ENCODE results near the gene MOCS1.
"Not testable (repeated sequence)": the region's sequence is repeated elsewhere in the genome, so short reads cannot be mapped to it uniquely, and the experiment has no call there.

MOCS1 gene

DNA sequence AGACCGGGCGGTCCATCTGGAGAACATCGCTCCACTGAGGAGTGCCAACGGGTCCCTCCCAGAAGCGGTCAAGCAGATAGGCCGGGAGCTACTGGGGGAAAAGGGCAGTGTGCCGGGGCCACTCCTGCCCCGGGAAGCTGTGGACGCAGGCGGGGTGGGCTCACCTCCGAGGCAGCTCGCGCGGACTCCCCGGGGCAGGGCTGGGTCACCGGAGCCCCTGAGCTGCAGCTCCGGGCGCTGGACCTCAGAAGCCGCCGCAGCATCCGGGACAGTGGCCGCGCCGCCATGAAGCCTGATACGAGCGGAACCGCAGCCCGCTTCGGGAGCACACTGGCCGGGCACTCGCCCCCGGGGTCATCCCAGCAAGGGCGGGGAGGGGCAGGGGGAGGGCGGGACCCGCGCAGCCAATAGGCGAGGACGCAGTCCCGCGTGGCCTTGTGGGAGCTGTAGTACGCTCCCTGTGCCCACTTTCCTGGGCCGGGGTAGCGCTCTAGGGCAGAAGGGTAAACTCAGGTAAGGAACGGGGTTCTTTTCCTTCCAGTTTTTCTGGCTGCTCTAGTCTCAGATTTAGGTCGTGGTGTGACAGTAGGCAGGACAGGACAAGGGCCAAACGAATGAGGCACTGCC lies at the start of gene MOCS1:
MOCS1 (minus strand) TSS at position 332 of the 627 bp plus-strand sequence; CDS start at position 287, 45 bp downstream.
- peak within 1 kb of the TSS; percentile 59 for H3K27ac Mint-ChIP-seq

DNA sequence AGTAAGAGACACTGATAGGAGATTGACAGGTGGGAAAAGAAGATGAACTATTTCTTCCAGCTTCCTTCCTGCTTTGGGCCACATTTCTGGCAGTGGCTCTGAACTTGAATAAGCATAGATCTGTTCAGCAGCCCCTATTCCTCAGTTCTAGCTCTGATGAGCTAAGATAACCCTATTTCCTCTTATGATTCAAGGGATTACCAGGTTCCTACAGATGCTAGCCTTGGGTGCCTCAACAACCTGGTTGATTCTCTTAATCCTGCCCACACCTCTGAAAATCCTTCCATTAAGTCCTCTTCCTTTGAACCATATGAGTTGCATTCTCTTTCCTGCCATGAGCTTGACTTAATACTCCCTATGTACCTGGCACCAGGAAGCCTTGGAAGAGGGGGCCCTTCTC lies 49.8 kb upstream of the MOCS1 start:
- Mint-ChIP-seq H3K4me1 (no peaks in the 10 kb centered on the region), H3K36me3 (no peaks in the 10 kb centered on the region), H3K27ac (no peak overlapping the region), H3K4me3 (no peak overlapping the region), H3K9me3 (no peaks in the 10 kb centered on the region), H3K27me3 (peaks cover 9% of the 10 kb centered on the region)

More for the DNA sequence above, at the start of gene MOCS1:
- H3K9me3 Mint-ChIP-seq, result no peaks in the 10 kb centered on the region
- peak within 1 kb of the TSS; percentile 83 for H3K4me3 Mint-ChIP-seq
- H3K27me3 Mint-ChIP-seq, result peaks cover 3% of the 10 kb centered on the region
- H3K4me1 Mint-ChIP-seq, result peaks cover 36% of the 10 kb centered on the region
- no peaks in the 10 kb centered on the region for H3K36me3 Mint-ChIP-seq

DNA sequence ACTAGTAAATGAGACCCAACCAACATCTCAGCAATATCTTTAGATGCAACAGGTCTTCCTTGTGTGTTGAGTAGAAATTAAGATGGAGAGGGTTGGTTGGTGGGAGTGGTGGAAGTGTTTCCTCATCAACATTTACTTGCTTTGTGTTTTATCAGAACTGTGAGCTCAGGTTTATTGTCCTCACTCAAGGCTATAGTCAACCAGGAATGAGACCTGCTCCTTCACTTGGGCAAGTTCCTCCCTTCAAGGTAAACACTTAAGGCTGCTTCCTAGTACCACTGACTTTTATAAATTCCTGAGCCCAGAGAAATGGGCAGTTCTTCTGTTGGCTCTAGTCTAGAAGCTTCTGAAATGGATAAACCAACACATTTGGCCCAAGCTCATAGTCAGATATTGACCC lies 48.9 kb upstream of the MOCS1 start:
- H3K4me3 Mint-ChIP-seq, result no peak overlapping the region
- no peak overlapping the region for H3K27ac Mint-ChIP-seq
- H3K9me3 Mint-ChIP-seq, result no peaks in the 10 kb centered on the region
- no peaks in the 10 kb centered on the region for H3K36me3 Mint-ChIP-seq
- H3K27me3 Mint-ChIP-seq, result peaks cover 9% of the 10 kb centered on the region
- no peaks in the 10 kb centered on the region for H3K4me1 Mint-ChIP-seq

DNA sequence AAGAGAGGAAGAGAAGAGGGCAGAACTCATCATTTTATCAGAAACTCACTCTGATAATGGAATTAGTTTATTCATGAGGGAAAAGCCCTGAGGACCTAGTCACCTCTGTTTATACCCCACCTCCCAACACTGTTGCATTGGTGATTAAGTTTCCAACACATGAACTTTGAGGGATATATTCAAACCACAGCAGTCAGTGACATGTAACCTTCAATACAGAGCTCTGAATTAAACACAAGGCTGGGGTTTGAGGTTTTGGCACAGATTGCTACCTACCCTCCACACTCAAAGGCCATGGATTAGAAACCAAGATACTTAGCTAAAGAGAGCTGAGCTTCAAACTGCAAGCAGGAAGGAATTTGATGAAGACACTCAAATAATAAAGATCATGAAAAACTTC lies 48.5 kb upstream of the MOCS1 start:
- Mint-ChIP-seq H3K36me3 (no peaks in the 10 kb centered on the region), H3K27me3 (peaks cover 9% of the 10 kb centered on the region)

DNA sequence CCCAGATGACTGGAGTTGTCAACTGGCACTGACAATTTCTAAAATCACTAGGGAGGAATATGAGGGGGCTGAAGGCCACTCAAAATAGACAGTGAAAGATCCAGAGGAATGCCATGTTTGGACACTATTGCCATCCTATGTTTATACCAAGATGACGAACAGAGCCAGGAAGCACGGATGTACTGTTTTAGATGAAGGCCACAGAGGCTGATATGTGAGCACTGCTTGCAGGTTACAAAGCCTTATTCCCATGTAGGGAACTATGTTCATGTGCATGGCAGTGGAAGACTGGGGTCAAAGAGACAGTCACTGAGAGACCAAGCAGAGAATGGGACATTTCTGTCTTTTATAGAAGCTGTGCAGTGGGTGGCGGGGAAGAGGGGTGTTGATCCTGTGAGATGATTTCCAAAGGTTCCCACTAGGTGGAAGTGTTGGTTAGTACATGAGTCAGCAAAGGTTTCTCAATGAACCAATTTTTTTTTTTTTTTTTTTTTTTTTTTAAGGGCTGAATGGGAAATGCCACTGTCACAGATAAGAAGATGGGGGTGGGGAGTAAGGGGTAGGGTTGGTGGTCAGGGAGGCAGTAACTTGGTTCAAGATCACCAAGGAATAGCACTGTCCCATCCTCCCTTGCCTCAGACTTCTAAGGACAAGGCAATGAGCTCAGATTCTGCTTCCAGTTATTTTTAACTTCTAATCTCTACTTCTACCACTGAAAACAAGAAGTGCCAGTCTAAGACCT lies 46.7 kb upstream of the MOCS1 start:
- H3K27me3 Mint-ChIP-seq, result peaks cover 14% of the 10 kb centered on the region
- H3K9me3 Mint-ChIP-seq, result no peaks in the 10 kb centered on the region
- H3K4me3 Mint-ChIP-seq, result no peak overlapping the region
- no peak overlapping the region for H3K27ac Mint-ChIP-seq
- H3K36me3 Mint-ChIP-seq, result no peaks in the 10 kb centered on the region
- H3K4me1 Mint-ChIP-seq, result no peaks in the 10 kb centered on the region

More for the DNA sequence above, 48.5 kb upstream of the MOCS1 start:
- Mint-ChIP-seq H3K4me3 (no peak overlapping the region), H3K27ac (no peak overlapping the region), H3K4me1 (no peaks in the 10 kb centered on the region), H3K9me3 (no peaks in the 10 kb centered on the region)

DNA sequence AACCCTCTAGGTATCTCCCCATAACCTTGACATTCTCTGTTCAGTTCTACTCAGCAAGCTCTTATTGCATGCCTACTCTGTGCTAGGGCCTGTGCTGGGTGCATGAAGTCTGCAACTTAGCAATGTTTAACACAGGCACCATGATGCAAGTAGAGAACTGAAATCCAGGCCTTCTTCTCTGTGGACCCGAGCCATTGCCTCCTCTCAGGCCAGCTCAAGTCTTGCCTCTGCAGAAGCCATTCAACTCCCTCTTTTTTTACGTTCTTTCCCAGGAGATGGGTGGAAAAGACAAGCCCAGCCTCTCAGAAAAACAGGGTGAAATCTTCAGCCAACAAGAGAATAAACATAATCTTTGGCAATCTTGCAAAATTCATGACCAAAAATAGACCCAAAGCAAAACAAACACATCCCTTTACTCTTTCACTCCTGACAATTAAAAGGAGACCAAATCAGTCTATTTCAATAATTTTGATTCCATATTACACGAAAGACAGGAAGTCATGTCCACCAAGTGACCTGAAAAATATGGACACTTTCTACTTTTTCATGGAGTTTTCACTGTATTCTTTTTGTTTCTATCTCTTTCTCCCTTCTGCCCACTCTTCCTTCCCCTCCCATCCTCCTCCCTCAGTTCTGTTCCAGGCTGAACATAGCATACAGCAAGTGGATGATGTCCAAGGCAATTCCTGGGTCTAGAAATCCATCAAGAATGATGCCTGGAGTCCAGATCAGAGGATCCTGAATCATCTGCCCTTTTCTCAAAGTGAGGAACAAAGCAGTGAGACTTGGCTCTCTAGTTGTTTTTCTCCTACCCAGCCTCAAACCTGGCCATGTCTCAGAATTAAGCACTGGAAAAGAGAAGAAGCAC lies 45.4 kb upstream of the MOCS1 start:
- no peak overlapping the region for H3K27ac Mint-ChIP-seq
- no peaks in the 10 kb centered on the region for H3K36me3 Mint-ChIP-seq
- H3K27me3 Mint-ChIP-seq, result peaks cover 11% of the 10 kb centered on the region
- H3K4me3 Mint-ChIP-seq, result no peak overlapping the region
- no peaks in the 10 kb centered on the region for H3K9me3 Mint-ChIP-seq
- H3K4me1 Mint-ChIP-seq, result no peaks in the 10 kb centered on the region

DNA sequence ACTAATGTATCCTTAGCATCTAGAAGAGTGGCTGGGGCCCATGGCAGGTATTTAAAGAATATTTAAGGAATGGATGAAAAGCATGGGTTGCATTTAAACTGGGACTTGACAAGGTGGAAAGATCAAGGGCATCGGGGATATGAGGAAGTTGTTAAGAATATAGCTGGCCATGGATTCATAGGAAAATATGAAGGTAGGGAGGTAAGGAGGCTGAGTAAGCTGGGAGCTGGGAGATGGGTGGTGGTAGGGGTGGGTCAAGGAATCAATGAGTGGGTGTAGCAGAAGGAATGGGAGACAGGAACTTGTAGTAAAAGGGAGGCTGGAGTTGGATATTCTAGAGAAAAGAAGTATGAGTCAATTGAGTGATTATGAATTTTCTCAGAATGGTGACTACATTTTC lies 44.0 kb upstream of the MOCS1 start:
- no peaks in the 10 kb centered on the region for H3K4me1 Mint-ChIP-seq
- no peak overlapping the region for H3K27ac Mint-ChIP-seq
- no peaks in the 10 kb centered on the region for H3K36me3 Mint-ChIP-seq

DNA sequence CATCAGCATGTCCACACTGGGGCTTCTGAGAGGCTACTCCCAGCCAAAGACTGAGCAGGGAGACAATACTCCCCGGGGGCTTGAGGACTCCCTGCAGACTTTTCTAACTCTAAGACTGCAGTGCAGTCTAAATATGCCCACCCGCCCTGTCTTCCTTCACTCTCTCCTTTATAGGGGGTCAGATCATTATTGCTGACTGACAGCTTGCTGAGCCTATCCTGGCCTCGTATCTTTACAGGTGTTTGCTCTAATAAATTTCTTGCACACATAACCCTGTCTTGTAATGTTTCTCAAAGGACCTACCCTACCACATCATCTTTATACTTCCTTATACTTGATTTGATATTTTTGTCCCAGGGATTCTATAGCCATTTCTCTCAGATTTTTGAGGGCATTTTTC lies 39.4 kb upstream of the MOCS1 start:
- Mint-ChIP-seq H3K27me3 (peaks cover 6% of the 10 kb centered on the region), H3K27ac (no peak overlapping the region), H3K4me1 (no peaks in the 10 kb centered on the region), H3K4me3 (no peak overlapping the region), H3K36me3 (no peaks in the 10 kb centered on the region), H3K9me3 (no peaks in the 10 kb centered on the region)

More for the DNA sequence above, 44.0 kb upstream of the MOCS1 start:
- Mint-ChIP-seq H3K27me3 (peaks cover 12% of the 10 kb centered on the region), H3K4me3 (no peak overlapping the region), H3K9me3 (no peaks in the 10 kb centered on the region)

DNA sequence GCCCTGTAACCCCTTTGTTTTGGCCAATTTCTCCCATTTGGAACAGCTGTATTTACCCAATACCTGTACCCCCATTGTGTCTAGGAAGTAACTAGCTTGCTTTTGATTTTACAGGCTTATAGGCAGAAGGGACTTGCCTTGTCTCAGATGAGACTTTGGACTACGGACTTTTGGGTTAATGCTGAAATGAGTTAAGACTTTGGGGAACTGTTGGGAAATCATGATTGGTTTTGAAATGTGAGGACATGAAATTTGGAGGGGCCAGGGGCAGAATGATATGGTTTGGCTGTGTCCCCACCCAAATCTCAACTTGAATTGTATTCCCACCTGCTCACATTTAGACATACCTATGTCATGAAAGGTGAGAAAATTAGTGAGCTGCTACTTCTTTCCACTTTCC lies 38.5 kb upstream of the MOCS1 start:
- not testable (repeated sequence) for H3K36me3 Mint-ChIP-seq, H3K27me3 Mint-ChIP-seq, H3K27ac Mint-ChIP-seq, H3K4me3 Mint-ChIP-seq, H3K4me1 Mint-ChIP-seq, H3K9me3 Mint-ChIP-seq

DNA sequence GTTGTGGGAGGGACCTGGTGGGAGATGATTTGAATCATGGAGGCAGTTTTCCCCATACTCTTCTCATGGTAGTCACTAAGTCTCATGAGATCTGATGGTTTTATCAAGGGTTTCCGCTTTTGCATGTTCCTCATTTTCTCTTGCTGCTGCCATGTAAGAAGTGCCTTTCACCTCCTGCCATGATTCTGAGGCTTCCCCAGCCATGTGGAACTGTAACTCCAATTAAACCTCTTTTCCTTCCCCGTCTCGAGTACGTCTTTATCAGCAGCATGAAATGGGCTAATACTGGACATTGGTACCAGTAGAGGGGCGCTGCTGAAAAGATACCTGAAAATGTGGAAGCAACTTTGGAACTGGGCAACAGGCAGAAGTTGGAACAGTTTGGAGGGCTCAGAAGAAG lies 36.9 kb upstream of the MOCS1 start:
- not testable (repeated sequence) for H3K4me1 Mint-ChIP-seq, H3K4me3 Mint-ChIP-seq, H3K27ac Mint-ChIP-seq, H3K9me3 Mint-ChIP-seq, H3K36me3 Mint-ChIP-seq, H3K27me3 Mint-ChIP-seq

DNA sequence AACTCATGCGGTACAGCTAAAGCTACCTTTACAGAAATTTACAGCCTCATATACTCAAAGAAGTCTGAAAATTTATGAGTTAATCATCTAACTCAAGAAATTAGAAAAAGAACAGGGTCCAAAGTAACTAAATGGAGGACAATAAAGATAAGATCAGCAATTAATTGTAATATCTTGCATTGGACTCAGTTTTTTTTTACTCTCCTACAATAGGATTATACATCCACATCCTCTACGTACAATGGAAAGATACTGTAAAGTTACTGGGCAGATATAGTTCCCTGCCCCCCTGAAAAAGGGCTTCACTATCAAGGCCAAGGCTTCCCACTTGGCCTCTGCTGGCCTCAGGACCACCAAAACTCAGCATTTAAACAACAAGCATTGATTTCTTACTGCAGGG lies 31.5 kb upstream of the MOCS1 start:
- H3K27me3 Mint-ChIP-seq, result peaks cover 17% of the 10 kb centered on the region
- H3K4me1 Mint-ChIP-seq, result no peaks in the 10 kb centered on the region
- no peak overlapping the region for H3K4me3 Mint-ChIP-seq
- no peak overlapping the region for H3K27ac Mint-ChIP-seq
- H3K36me3 Mint-ChIP-seq, result no peaks in the 10 kb centered on the region
- H3K9me3 Mint-ChIP-seq, result no peaks in the 10 kb centered on the region

DNA sequence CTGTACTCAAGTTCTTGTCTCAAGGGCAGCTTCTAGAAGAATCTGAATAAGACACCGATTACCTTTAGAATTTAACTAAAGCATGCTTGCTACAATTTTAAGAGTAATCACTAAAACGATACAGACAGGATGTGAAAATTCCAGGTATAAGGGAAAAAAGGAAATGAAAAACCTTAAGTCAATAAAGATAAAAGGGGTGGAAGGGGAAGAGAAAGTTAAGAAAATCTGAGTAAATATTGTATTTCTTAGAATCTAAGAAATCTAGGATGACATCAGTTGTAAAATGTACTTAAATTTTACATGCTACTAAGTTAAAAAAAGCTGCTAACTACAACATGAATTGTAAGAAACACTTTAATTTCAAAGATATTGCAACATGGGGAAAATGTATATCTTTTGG lies 30.3 kb upstream of the MOCS1 start:
- Mint-ChIP-seq H3K4me1 (no peaks in the 10 kb centered on the region), H3K4me3 (no peak overlapping the region), H3K27ac (no peak overlapping the region), H3K27me3 (peaks cover 17% of the 10 kb centered on the region), H3K36me3 (no peaks in the 10 kb centered on the region), H3K9me3 (no peaks in the 10 kb centered on the region)

DNA sequence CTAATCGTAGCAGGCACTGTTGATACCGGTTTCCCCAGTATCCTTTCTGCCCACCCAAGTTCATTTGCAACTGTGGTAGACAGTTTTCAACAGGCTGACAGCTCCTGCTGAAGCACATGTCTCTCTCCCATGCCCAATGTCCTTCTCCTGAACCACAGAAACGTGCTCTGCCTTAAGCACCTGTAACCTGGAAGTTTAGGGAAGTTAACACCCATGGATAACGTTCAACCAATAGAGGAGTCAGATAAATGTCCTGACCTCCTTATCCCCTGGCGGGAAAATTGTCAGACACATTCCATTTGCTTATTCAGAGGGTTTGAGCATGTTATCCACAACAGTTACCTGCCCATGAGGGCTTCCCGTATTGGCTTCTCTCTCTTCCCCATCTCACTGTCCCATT lies 29.8 kb upstream of the MOCS1 start:
- H3K27me3 Mint-ChIP-seq, result peaks cover 17% of the 10 kb centered on the region
- H3K4me3 Mint-ChIP-seq, result no peak overlapping the region
- H3K9me3 Mint-ChIP-seq, result no peaks in the 10 kb centered on the region
- H3K36me3 Mint-ChIP-seq, result no peaks in the 10 kb centered on the region
- no peak overlapping the region for H3K27ac Mint-ChIP-seq
- no peaks in the 10 kb centered on the region for H3K4me1 Mint-ChIP-seq

DNA sequence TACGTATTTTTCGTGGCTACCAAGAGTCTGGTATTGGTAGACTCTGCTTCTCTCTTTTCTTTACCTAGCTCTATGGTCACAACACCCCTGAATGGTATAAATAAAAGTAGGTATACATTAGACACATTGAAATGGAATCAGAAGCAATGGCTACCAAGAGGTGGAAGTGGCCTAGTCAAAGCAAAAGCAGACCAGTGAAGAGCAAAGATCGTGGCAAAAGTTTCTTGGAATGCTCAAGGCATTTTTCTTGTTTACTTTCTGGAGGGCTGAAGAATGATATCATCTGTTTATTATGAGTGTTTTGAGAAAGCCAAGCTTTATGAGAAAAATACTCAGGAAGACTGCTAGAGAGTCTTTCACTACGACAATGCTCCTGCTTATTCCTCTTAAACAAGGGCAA lies 28.6 kb upstream of the MOCS1 start:
- H3K9me3 Mint-ChIP-seq, result no peaks in the 10 kb centered on the region
- H3K27ac Mint-ChIP-seq, result no peak overlapping the region
- H3K4me3 Mint-ChIP-seq, result no peak overlapping the region

DNA sequence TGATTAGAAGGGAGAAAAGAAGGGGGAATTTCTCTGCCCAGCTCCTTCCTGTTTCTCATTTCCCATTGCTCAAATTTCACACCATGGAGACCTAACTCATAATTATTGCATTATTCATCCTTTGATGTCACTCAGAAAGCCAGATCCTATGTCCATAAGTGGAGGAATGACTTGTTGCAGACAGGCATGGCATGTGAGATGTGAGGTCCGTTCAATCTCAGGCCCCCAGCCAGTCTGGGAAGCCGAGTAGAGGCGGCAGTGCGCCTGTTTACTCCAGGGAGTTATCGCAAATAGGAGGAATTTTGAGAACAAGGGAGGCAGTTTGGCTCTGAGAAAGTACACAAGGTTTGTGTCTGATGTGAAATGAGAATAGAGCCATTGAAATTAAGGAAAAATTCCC lies 26.9 kb upstream of the MOCS1 start:
- H3K4me1 Mint-ChIP-seq, result no peaks in the 10 kb centered on the region
- H3K4me3 Mint-ChIP-seq, result no peak overlapping the region
- no peaks in the 10 kb centered on the region for H3K36me3 Mint-ChIP-seq

More for the DNA sequence above, 28.6 kb upstream of the MOCS1 start:
- no peaks in the 10 kb centered on the region for H3K4me1 Mint-ChIP-seq
- H3K27me3 Mint-ChIP-seq, result peaks cover 16% of the 10 kb centered on the region
- H3K36me3 Mint-ChIP-seq, result no peaks in the 10 kb centered on the region

DNA sequence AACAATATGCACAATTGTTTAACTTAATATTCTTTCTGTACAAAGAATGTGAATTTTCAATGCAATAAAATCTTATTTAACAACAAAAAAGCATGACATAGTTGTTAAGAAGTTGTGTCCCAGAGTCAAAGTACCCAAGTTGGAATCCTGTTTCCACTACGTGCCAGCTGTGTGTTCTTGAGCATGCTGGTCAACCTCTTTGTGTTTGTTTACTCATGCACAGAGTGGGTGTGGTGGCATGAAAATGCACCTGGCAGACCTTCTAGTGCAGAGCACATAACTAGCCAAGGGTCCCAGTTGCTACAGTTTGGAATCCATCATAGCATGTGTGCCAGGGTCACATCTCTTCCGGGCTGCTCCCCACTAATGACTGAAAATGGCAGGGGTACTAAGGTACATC lies 24.7 kb upstream of the MOCS1 start:
- Mint-ChIP-seq H3K4me3 (no peak overlapping the region), H3K27ac (no peak overlapping the region), H3K27me3 (peaks cover 13% of the 10 kb centered on the region), H3K9me3 (no peaks in the 10 kb centered on the region), H3K36me3 (no peaks in the 10 kb centered on the region), H3K4me1 (no peaks in the 10 kb centered on the region)

More for the DNA sequence above, 26.9 kb upstream of the MOCS1 start:
- H3K9me3 Mint-ChIP-seq, result no peaks in the 10 kb centered on the region
- no peak overlapping the region for H3K27ac Mint-ChIP-seq
- H3K27me3 Mint-ChIP-seq, result peaks cover 15% of the 10 kb centered on the region
